GM12874 (cell line): Measurements from ENCODE around the gene WDFY3.

ENCODE experiments used
- CTCF ChIP-seq: IDR thresholded peaks from 2 replicates; pipeline ENCODE4 v1.5.1; 2011; ENCODE audit warnings: low read depth, mild to moderate bottlenecking, control low read depth, low read length, moderate library complexity; ENCODE audit not compliant: insufficient read depth

The WDFY3 gene

GRCh38 chr4:84680956-84681355 is 285.5 kb downstream of the WDFY3 start:
- TF ChIP-seq CTCF = no peak

GRCh38 chr4:84678976-84679744 is 287.3 kb downstream of the WDFY3 start:
- TF ChIP-seq CTCF = no peak

- TF ChIP-seq CTCF = no peak
Observed at GRCh38 chr4:84677995-84678394, 288.5 kb downstream of the WDFY3 start.

- no peak for TF ChIP-seq CTCF
Observed at GRCh38 chr4:84677093-84677492, 289.4 kb downstream of the WDFY3 start.

- TF ChIP-seq CTCF = no peak
Observed at GRCh38 chr4:84673475-84674240, 292.8 kb downstream of the WDFY3 start.

- TF ChIP-seq CTCF = no peak
Observed at GRCh38 chr4:84672177-84672576, 294.3 kb downstream of the WDFY3 start.

- TF ChIP-seq CTCF = no peak
Observed at GRCh38 chr4:84669201-84669600, 297.3 kb downstream of the WDFY3 start.
